ENCODE results near the gene DST. TPM values are rescaled to one million over a fixed set of nuclear protein-coding genes. Genes with fewer than 3 reads are reported as not detected.

The DST gene
- polyA plus RNA-seq, 3 donors, result 1.1 to 7.4 (median 3.2) TPM

DNA sequence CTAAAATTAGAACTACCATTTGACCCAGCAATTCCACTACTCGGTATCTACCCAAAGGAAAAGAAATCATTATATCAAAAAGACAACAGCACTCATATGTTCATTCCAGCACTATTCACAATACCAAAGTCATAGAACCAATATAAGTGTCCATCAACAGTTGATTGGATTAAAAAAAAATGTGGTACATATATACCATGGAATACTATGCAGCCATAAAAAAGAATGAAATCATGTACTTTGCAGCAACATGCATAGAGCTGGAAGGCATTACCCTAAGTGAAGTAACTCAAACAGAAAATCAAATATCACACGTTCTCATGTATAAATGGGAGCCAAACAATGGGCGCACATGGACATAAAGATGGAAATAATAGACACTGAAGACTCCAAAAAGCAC lies 163.3 kb downstream of the DST start:
- Histone ChIP-seq H3K4me2 (replicated peaks; ENCODE audit: extremely low read depth, low read length, poor library complexity, severe bottlenecking) (no peak overlapping the region), H3K4me1 (ENCODE audit: control insufficient read depth in 1 of 2, insufficient read depth in 2 of 2, low read length in 2 of 2) (no peaks in the 10 kb centered on the region), H3K27ac (ENCODE audit: low read depth in 1 of 2, low read length in 2 of 2) (no peak overlapping the region), H3K9ac (ENCODE audit: insufficient read depth, low read length, poor library complexity, severe bottlenecking) (no peak overlapping the region), H2AFZ (ENCODE audit: insufficient read depth, low read depth, low read length, poor library complexity, severe bottlenecking) (no peak overlapping the region), H3K27me3 (ENCODE audit: control insufficient read depth in 2 of 2, insufficient read depth in 2 of 2, low read length in 2 of 2) (no peaks in the 10 kb centered on the region), H3K9me3 (replicated peaks in 1 of 2; ENCODE audit: control insufficient read depth in 1 of 2, insufficient read depth in 1 of 2, low read length in 2 of 2) (no peaks in the 10 kb centered on the region), H3K36me3 (replicated peaks in 1 of 2; ENCODE audit: control insufficient read depth in 1 of 2, insufficient read depth in 2 of 2, low read length in 2 of 2) (peaks cover 18 to 46% of the 10 kb centered on the region in 2 donors), H3K4me3 (replicated peaks in 1 of 3; ENCODE audit: low read depth in 2 of 3, low read length in 3 of 3) (no peak overlapping the region), H4K20me1 (ENCODE audit: insufficient read depth, low read length) (no peaks in the 10 kb centered on the region), H3K79me2 (ENCODE audit: insufficient read depth, low read length) (no peaks in the 10 kb centered on the region)
- DNase-seq, result no peak
- peaks cover 39 to 58% of the 10 kb centered on the region in 2 donors for H3K36me3 Mint-ChIP-seq
- no CpG with 5 or more reads among the region's 3 CpGs for WGBS (ENCODE audit: insufficient coverage)
- H3K4me3 Mint-ChIP-seq, result no peak overlapping the region
- H3K9me3 Mint-ChIP-seq, result peaks cover 0 to 3% (median 0%) of the 10 kb centered on the region in 7 donors
- TF ChIP-seq, protein P1, sequence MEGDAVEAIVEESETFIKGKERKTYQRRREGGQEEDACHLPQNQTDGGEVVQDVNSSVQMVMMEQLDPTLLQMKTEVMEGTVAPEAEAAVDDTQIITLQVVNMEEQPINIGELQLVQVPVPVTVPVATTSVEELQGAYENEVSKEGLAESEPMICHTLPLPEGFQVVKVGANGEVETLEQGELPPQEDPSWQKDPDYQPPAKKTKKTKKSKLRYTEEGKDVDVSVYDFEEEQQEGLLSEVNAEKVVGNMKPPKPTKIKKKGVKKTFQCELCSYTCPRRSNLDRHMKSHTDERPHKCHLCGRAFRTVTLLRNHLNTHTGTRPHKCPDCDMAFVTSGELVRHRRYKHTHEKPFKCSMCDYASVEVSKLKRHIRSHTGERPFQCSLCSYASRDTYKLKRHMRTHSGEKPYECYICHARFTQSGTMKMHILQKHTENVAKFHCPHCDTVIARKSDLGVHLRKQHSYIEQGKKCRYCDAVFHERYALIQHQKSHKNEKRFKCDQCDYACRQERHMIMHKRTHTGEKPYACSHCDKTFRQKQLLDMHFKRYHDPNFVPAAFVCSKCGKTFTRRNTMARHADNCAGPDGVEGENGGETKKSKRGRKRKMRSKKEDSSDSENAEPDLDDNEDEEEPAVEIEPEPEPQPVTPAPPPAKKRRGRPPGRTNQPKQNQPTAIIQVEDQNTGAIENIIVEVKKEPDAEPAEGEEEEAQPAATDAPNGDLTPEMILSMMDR (IDR thresholded peaks at IDR 0.05), result no peak
- no peaks in the 10 kb centered on the region for H3K4me1 Mint-ChIP-seq
- intact Hi-C loops (cut with micrococcal nuclease), result no loop called here
- H3K27ac Mint-ChIP-seq, result no peak overlapping the region
- no peaks in the 10 kb centered on the region for H3K27me3 Mint-ChIP-seq (ENCODE audit: low read depth in 3 of 3)

DNA sequence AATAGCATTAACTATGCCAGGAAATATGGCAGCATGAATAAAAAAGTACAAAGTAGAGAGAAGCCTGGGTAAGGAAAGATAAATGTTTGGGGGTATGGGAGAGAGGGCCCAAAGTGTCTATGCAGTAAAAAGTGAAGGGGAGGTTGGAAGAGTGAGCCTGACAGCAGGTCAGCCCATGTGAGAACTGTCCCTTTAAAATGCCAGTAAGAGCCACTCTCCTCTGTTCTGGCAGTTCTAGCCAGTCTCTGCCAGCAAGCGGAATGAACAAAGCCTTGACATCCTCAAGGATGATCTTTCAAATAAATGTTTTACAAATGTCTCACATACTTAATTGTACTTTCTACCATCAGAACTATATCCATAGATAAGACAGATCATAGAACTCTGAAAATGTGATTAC lies 164.5 kb downstream of the DST start:
- no peak overlapping the region for H3K4me2 ChIP-seq (replicated peaks; ENCODE audit: extremely low read depth, low read length, poor library complexity, severe bottlenecking)
- no peaks in the 10 kb centered on the region for H3K27me3 ChIP-seq (ENCODE audit: control insufficient read depth in 2 of 2, insufficient read depth in 2 of 2, low read length in 2 of 2)
- Mint-ChIP-seq H3K9me3 (peaks cover 0 to 3% (median 0%) of the 10 kb centered on the region in 7 donors), H3K4me1 (no peaks in the 10 kb centered on the region), H3K27ac (no peak overlapping the region), H3K27me3 (ENCODE audit: low read depth in 3 of 3) (no peaks in the 10 kb centered on the region), H3K4me3 (no peak overlapping the region), H3K36me3 (peaks cover 42 to 58% of the 10 kb centered on the region in 2 donors)
- no peak overlapping the region for H3K9ac ChIP-seq (ENCODE audit: insufficient read depth, low read length, poor library complexity, severe bottlenecking)
- TF ChIP-seq, protein P1 (IDR thresholded peaks at IDR 0.05), result no peak
- H3K4me1 ChIP-seq (ENCODE audit: control insufficient read depth in 1 of 2, insufficient read depth in 2 of 2, low read length in 2 of 2), result no peaks in the 10 kb centered on the region
- WGBS (ENCODE audit: insufficient coverage), result no CpG with 5 or more reads among the region's 1 CpG
- H4K20me1 ChIP-seq (ENCODE audit: insufficient read depth, low read length), result no peaks in the 10 kb centered on the region
- no peak overlapping the region for H2AFZ ChIP-seq (ENCODE audit: insufficient read depth, low read depth, low read length, poor library complexity, severe bottlenecking)
- H3K79me2 ChIP-seq (ENCODE audit: insufficient read depth, low read length), result no peaks in the 10 kb centered on the region
- H3K27ac ChIP-seq (ENCODE audit: low read depth in 1 of 2, low read length in 2 of 2), result no peak overlapping the region
- DNase-seq, result no peak
- no peak overlapping the region for H3K4me3 ChIP-seq (replicated peaks in 1 of 3; ENCODE audit: low read depth in 2 of 3, low read length in 3 of 3)
- intact Hi-C loops (cut with micrococcal nuclease), result no loop called here
- H3K36me3 ChIP-seq (replicated peaks in 1 of 2; ENCODE audit: control insufficient read depth in 1 of 2, insufficient read depth in 2 of 2, low read length in 2 of 2), result peaks cover 23 to 53% of the 10 kb centered on the region in 2 donors
- no peaks in the 10 kb centered on the region for H3K9me3 ChIP-seq (replicated peaks in 1 of 2; ENCODE audit: control insufficient read depth in 1 of 2, insufficient read depth in 1 of 2, low read length in 2 of 2)

All from CD14-positive monocyte (primary cell).